Stimulated activated CD8-positive, alpha-beta memory T cell treated with anti-CD3 and anti-CD28 coated beads, Interleukin-15, amount 100 ng/mL, for 24 hours (primary cell): ENCODE measurements around the gene SLC39A2.
"Not testable (repeated sequence)": the region's sequence is repeated elsewhere in the genome, so short reads cannot be mapped to it uniquely, and the experiment has no call there.

ENCODE experiments used
- DNase-seq: peaks from one replicate; pipeline ENCODE4 v3.0.0-alpha.2; 2020; ENCODE audit warnings: low read depth

The SLC39A2 gene

GRCh38 chr14:21025371-21026273, 26.5 kb downstream of the SLC39A2 start:
- DNase-seq = no peak

DNA sequence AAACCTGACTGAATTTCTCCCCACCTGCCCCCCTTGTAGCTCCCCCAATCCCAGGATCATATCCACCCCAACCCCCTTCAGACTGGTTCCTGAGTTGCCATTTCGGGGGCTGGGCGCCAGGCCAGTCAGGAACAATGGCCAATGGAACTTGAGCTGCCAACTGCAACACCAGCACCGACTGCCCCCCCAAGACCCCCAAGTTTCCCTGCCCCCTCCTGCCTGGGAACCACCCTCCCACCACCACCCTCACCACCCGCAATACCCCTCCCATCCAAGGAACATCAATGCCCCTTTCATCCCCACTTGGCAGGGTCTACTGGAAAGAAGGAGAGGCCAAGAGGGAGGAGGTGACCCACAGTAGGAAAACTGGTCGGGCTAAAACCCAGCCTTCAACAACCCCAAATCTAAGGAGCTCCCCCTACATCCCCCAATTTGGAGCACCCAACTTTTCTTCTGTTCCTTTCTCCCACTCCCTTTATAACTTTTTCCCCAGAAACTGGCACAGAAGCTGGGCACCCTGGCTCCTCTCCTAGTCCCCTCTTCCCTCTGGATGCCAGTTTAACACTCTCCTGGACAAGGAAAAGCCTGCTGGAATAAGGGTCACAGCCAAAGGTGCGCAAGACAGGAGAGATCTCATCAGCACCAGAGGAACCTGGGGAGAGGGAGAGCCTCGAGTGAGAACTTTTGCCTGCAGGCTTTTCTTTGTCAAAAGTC, 27.3 kb downstream of the SLC39A2 start:
- no peak for DNase-seq

GRCh38 chr14:21026988-21027315, 27.9 kb downstream of the SLC39A2 start:
- DNase-seq = no peak

- no peak for DNase-seq
Measured at GRCh38 chr14:21029917-21030316, 30.8 kb downstream of the SLC39A2 start, which contains the start of gene TPPP2. Gene TPPP2 (plus strand): TSS chr14:21030217. CDS start chr14:21030582, 365 bp downstream.

DNA sequence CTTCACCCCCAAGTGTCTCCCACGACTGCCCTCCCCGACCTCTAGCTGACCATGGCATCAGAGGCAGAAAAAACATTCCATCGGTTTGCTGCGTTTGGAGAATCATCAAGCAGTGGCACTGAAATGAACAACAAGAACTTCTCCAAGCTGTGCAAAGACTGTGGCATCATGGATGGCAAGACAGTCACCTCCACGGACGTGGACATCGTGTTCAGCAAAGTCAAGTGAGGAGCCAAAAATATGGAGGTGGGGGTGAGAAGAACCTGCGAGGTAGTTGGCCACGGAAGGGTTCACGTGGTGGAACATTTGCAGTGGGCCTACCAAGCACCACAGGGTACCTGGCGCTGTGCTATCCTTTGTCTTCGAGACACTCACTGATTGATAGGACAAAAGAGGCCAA, 31.4 kb downstream of the SLC39A2 start:
- no peak for DNase-seq

DNA sequence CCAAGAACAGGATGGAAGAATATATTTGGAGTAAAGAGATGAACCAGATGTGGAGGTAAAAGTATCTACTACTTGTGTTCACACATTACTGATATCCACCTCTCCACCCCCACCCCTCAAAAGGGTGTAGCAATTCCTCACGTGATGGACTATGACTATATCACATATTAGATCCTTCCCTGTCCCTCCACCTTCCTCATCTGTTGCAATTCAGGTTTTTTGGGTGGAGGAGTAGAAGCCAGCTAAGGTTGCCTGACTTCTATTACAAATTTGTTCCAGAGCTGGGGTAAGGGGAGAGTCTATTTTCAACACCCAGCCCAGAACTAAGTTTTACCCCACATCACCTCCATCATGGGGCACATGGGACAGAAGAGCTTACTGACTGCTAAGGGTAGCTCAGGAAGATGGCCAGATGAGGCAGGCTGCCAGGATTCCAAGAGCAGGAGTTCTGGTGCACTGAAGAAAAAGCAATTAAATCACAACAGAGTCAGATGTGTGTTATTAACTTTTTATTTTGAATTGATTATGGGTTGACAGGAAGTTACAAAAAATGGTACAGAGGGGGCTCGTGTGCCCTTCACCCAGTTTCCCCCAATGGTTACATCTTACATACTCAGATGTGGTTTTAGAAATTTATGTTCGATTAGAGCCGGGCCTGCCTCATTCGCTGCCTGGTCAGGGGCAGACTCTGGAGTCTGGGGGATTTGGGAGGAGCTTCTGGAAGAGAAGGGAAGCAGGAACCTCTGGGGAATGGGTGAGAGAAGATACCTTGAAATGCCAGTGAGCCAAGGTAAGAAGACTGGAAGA, 33.4 kb downstream of the SLC39A2 start:
- no peak for DNase-seq

GRCh38 chr14:21033133-21033698, 34.1 kb downstream of the SLC39A2 start:
- no peak for DNase-seq

GRCh38 chr14:21034707-21035106, 35.6 kb downstream of the SLC39A2 start, which contains the start of gene RNASE13:
Gene RNASE13 (minus strand): TSS chr14:21034807. CDS start chr14:21034288, 519 bp downstream.
- no peak for DNase-seq

DNA sequence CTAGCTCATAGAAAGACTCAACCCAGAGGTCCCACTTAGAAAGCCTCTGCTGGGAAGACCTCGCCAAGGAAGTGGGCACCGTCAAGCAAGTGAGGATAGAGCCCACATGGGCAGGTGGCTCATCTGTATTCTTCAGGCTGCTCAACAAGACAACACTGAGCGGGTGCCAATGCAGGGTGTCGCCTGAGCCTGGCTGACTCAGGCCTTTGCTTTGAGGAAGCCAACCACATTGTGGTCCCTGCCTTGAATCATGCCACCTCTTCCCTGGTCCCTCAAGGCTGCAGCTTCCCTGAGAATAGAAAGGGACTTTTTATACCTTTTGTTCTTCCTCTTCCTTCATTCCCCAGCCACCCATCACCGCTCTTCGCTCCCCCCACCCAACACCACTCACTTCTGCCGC, 37.7 kb downstream of the SLC39A2 start:
- DNase-seq = no peak

DNA sequence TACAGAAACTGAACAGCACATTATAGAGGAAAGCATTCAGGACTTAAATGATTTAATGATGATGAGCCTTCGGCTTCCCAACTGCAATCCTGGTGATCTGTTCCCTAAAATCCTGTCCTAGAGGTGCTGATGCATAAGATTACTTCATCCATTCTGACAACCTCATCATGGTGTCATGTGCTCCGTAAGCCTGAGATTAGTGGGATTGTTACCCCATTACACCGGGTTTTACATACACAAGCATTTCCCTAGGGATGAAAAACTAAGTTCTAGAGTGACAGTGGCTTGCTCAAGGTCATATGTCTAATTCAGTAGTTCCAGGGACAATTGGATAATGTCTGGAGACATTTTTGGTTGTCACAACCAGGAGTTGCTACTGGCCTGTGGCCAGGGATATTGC, 38.1 kb downstream of the SLC39A2 start:
- DNase-seq = no peak

DNA sequence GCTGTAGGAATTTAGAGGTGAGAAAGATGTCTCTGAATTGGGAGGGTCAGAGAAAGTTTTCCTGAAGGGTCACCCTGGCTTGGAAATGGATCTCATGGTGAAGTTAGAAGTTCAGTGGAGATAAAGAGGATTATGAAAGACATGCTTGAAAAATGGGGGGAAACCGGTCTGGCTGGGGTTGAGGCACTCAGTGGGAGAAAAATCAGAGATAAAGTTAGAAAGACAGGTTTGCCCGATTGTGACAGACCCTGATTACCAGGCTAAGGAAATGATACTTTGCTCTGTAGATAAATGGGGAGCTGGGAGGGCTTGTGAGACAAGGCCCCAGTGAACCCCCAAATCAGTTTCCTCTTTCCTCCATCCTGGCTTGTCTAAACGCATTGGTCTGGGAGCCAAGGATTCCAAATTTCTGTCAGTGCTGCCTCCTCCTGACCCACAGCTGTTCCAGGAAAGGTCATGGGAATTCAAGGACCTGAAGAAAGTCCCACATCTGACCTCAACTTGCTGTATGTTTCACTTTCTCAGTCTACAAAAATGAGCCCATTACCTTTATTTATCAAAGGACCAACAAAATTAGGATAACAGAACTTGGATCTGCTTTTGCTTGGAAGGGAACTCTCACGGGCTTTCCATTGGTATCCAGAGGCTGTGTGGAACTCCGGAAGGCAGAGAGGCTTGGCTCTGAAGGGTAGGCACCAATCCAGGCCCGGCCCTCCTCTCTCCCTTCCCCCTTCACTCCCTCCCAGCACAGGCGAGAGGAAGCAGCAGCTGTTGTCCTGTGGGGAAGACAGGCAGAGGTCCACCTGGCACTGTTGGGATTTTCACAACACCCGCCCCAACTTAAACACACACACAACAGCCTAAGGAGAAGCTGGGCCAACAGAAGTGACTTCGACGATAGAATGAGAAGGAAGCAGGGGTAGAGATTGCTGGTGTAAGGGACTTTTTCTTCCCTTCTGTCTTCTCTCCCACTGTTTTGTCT, 39.6 kb downstream of the SLC39A2 start:
- no peak for DNase-seq

DNA sequence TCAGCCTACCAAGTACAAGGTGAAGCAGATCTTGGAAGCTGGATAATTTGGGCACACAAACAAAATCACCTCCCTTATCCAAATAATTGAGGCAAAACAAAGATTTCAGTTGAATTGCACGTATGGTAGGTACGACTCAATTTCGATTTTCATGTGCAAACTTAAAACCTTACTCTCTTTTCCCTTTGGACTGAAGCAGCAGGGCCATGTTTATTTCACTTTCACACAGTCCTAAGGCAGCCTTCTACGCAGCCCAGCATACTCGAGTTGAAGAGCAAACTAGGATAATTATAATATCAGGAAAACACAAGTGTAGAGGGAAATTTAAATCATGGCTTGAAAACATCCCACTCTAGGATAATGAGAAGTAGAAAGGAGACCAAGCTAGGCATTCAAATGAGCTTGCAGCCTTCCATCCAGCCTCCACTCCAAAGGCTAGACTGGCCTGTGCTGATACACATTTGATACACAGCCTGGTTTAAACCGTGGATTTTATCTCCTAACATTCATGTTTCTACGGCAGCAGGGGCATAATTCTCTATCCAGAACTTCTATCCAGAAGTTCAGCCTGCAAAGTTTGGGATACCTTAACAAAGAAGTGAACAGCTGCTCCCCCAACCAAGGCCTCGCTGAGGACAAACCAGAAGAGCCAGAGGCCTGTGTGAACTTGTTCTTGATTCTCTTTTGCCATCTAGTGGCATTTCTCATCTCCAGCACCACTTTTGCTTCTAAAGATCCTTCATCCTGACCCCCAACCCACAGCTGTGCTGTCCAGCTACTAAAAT, 40.7 kb downstream of the SLC39A2 start:
- DNase-seq = no peak

GRCh38 chr14:21040370-21040925, 41.4 kb downstream of the SLC39A2 start:
- no peak for DNase-seq

DNA sequence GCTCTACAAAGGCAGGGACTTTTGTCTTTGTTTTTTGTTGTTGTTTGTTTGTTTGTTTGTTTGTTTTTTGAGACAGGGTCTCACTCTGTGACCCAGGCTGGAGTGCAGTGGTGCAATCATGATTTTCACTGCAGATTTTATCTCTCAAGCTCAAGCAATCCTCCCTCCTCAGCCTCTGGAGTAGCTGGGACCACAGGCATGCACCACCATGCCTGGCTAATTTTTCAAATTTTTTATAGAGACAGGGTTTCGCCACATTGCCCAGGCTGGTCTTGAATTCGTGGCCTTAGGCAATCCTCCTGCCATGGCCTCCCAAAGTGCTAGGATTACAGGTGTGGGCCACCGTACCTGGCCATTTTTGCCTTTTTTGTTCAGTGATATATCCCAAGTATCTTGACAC, 41.8 kb downstream of the SLC39A2 start:
- DNase-seq = not testable (repeated sequence)

- no peak for DNase-seq
Measured at GRCh38 chr14:21041676-21042433, 42.8 kb downstream of the SLC39A2 start, which contains the start of gene RNASE7. Gene RNASE7 (plus strand): TSS chr14:21042362. CDS start chr14:21042993, 631 bp downstream.

GRCh38 chr14:21042918-21043317, 43.8 kb downstream of the SLC39A2 start:
- no peak for DNase-seq

DNA sequence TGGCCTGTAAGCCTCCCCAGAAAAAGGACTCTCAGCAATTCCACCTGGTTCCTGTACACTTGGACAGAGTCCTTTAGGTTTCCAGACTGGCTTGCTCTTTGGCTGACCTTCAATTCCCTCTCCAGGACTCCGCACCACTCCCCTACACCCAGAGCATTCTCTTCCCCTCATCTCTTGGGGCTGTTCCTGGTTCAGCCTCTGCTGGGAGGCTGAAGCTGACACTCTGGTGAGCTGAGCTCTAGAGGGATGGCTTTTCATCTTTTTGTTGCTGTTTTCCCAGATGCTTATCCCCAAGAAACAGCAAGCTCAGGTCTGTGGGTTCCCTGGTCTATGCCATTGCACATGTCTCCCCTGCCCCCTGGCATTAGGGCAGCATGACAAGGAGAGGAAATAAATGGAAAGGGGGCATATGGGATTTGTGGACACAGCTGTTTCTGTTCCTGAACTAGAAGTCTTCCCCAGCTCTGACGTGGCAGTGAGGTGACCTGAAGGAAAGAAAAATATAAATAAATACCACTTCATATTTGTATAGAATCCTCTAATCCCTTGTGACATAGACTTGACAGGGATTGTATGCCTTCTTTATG, 44.4 kb downstream of the SLC39A2 start:
- no peak for DNase-seq

DNA sequence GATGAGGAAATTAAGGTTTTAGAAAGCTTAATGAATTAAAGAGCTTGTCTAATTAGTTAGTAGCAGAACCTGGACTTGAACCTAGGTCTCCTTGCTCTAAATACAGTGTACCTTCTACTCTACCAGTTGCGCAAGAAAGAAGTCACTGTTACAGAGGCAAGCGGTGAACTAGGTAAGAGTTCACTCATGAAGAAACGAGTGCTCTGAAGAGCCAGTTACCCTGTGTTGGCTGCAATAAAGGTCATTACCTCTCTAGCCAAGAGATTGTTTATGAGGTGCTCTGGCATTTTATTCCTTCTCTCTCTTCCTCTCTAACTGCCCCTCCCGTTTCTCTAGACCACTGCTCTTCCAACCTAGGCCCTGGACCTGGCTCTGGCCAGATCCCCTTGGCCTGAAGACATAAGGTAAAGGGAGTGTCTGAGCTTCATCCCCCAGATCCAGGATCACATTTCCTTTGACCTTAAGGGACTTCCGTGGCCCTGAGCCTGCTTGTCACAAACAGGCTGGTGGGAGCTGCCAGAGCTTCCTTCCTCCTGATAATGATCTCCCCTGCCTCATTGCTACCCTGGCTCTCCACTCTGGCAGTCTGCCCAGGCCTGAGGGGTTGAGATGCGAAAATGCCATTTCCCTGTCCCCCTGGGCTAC, 45.0 kb downstream of the SLC39A2 start:
- no peak for DNase-seq
